Spleen (tissue), 11 donors: ENCODE results near the gene NRXN2. TPM values are rescaled to one million over a fixed set of nuclear protein-coding genes. Genes with fewer than 3 reads are reported as not detected.

Source experiments
- DNase-seq: peaks from one replicate; pipeline ENCODE4 v3.0.0-alpha.2; 2020
- H3K27ac ChIP-seq, 8 donors: fragments of 200-600 bp; sonication (generic) in 7 of 8; 1 replicate in 4 of 8; 2 replicates in 4 of 8; pipeline versions ENCODE4 v1.5.0 to v1.8.0; 2016 to 2021; ENCODE audit warnings: inconsistent platforms in 4 of 8, mild to moderate bottlenecking in 4 of 8, moderate library complexity in 1 of 8
- H3K27me3 ChIP-seq, 7 donors: fragments of 200-600 bp; sonication (generic) in 6 of 7; replicated peaks in 1 of 7; 1 replicate in 4 of 7; 2 replicates in 3 of 7; pipeline versions ENCODE4 v1.5.0 to v1.8.0; 2016 to 2021; ENCODE audit warnings: inconsistent platforms in 3 of 7, mild to moderate bottlenecking in 1 of 7
- H3K36me3 ChIP-seq, 6 donors: fragments of 200-600 bp; sonication (generic) in 5 of 6; 1 replicate in 4 of 6; 2 replicates in 2 of 6; pipeline versions ENCODE4 v1.5.0 to v1.8.0; 2016 to 2021; ENCODE audit warnings: inconsistent platforms in 2 of 6
- H3K4me1 ChIP-seq, 6 donors: fragments of 200-600 bp; sonication (generic) in 5 of 6; 1 replicate in 3 of 6; 2 replicates in 3 of 6; pipeline versions ENCODE4 v1.5.0 to v1.8.0; 2016 to 2021; ENCODE audit warnings: inconsistent platforms in 3 of 6
- H3K4me3 ChIP-seq, 8 donors: fragments of 200-600 bp; sonication (generic) in 7 of 8; 1 replicate in 4 of 8; 2 replicates in 4 of 8; pipeline versions ENCODE4 v1.5.0 to v1.8.0; 2016 to 2021; ENCODE audit warnings: inconsistent platforms in 4 of 8, mild to moderate bottlenecking in 4 of 8, moderate library complexity in 2 of 8
- H3K9me3 ChIP-seq, 8 donors: fragments of 200-600 bp; sonication (generic) in 7 of 8; 1 replicate in 4 of 8; 2 replicates in 4 of 8; pipeline versions ENCODE4 v1.5.0 to v1.8.0; 2016 to 2021; ENCODE audit warnings: inconsistent platforms in 4 of 8
- CTCF ChIP-seq, 11 experiments: fragments of 200-600 bp in 7 of 11; fragments of 450-650 bp in 4 of 11; sonication (generic) in 4 of 11; IDR thresholded peaks in 8 of 11; conservative IDR thresholded peaks in 3 of 11; 1 replicate in 7 of 11; 2 replicates in 4 of 11; pipeline versions ENCODE4 v1.4.0 to v1.8.0; 2016 to 2021; ENCODE audit warnings: antibody characterized with exemption in 11 of 11, inconsistent platforms in 4 of 11, mild to moderate bottlenecking in 1 of 11
- POLR2A ChIP-seq, 3 donors: fragments of 450-650 bp; IDR thresholded peaks; one replicate each; pipeline ENCODE4 v1.5.1; 2017; ENCODE audit warnings: antibody characterized with exemption in 3 of 3, mild to moderate bottlenecking in 1 of 3
- POLR2AphosphoS5 ChIP-seq, 3 donors: sonication (generic); formaldehyde crosslinking; IDR thresholded peaks; one replicate each; pipeline ENCODE4 v1.5.1; 2017; ENCODE audit warnings: antibody characterized with exemption in 3 of 3
- WGBS, 5 donors: extraction: QIAGEN DNeasy Blood & Tissue Kit in 3 of 5; methylation state at CpG; one replicate each; pipeline versions ENCODE4 v1.1.5 to v1.1.7; 2013 to 2018; 5-methylcytosine and 5-hydroxymethylcytosine counted together
- intact Hi-C: fragments of 100-400 bp; cut with DNase I; formaldehyde crosslinking; loops from one replicate; pipeline ENCODE4 v1.15.0; 2023; ENCODE audit warnings: low total_unique reads
- polyA plus RNA-seq, 3 donors: library from polyadenylated mRNA; stranded (reverse); fragments of 200-250 nt; gene quantifications; one replicate each; pipeline ENCODE4 v1.2.1, GENCODE V29; 2013
- total RNA-seq, 7 donors: library from RNA; depleted of rRNA in 3 of 7; stranded (reverse); fragments of >200 nt in 3 of 7; fragmentation: NEBNext Ultra II Directional in 4 of 7; extraction: Animal tissue kit (Norgen Biotek cat#: 25700) in 4 of 7; gene quantifications; one replicate each; pipeline versions ENCODE4 v1.1.0 to v1.2.1, GENCODE V29; 2016 to 2021
- donor health status: healthy with polysubstance abuse.
- donor health status: DM: no; HTN: no; CAD: no; lungs with moderate emphysema.
- donor health status: DM: no; HTN: no; CAD: no.
- donor health status: Bipolar disorder and iron deficiency.
- donor health status: healthy.
- donor health status: DM: no; HTN: no; CAD: no.
- donor health status: DM: yes; HTN: yes; CAD: no.

NRXN2 gene
- total and polyA plus RNA-seq, 10 donors = 0.59 to 12.9 (median 3.0) TPM

GRCh38 chr11:64600281-64600992, 122.6 kb downstream of the NRXN2 start:
- no peak for TF ChIP-seq CTCF (IDR thresholded peaks at IDR 0.05 in 8 of 11, conservative IDR thresholded peaks at IDR 0.05 in 3 of 11)
- TF ChIP-seq POLR2AphosphoS5 (IDR thresholded peaks at IDR 0.05) = no peak
- TF ChIP-seq POLR2A (IDR thresholded peaks at IDR 0.05) = no peak
- Histone ChIP-seq H3K4me1 (no peaks in the 10 kb centered on the region), H3K36me3 (no peaks in the 10 kb centered on the region), H3K27me3 (peaks cover 0 to 9% (median 0%) of the 10 kb centered on the region in 7 donors), H3K27ac (no peak overlapping the region), H3K4me3 (no peak overlapping the region), H3K9me3 (no peaks in the 10 kb centered on the region)
- intact Hi-C loops = no loop called here
- DNase-seq = no peak
- 74 to 96% (median 92%) methylated on average over 11 to 19 of the region's 19 CpGs for WGBS, 5 donors

- 84 to 97% (median 88%) methylated on average over 10 to 17 of the region's 17 CpGs for WGBS, 5 donors
- TF ChIP-seq CTCF (IDR thresholded peaks at IDR 0.05 in 8 of 11, conservative IDR thresholded peaks at IDR 0.05 in 3 of 11) = no peak
- TF ChIP-seq POLR2AphosphoS5 (IDR thresholded peaks at IDR 0.05) = no peak
- TF ChIP-seq POLR2A (IDR thresholded peaks at IDR 0.05) = no peak
- no peak overlapping the region for H3K4me3 ChIP-seq
- DNase-seq = no peak
- no peak overlapping the region for H3K27ac ChIP-seq
- no peaks in the 10 kb centered on the region for H3K4me1 ChIP-seq
- peaks cover 0 to 3% (median 0%) of the 10 kb centered on the region in 7 donors for H3K27me3 ChIP-seq
- intact Hi-C loops = no loop called here
- H3K36me3 ChIP-seq = no peaks in the 10 kb centered on the region
- no peaks in the 10 kb centered on the region for H3K9me3 ChIP-seq
Observed at GRCh38 chr11:64599698-64600211, 123.2 kb downstream of the NRXN2 start.

- H3K36me3 ChIP-seq = no peaks in the 10 kb centered on the region
- intact Hi-C loops = no loop called here
- no peak for TF ChIP-seq POLR2A (IDR thresholded peaks at IDR 0.05)
- TF ChIP-seq POLR2AphosphoS5 (IDR thresholded peaks at IDR 0.05) = no peak
- no peak for TF ChIP-seq CTCF (IDR thresholded peaks at IDR 0.05 in 8 of 11, conservative IDR thresholded peaks at IDR 0.05 in 3 of 11)
- no peak overlapping the region for H3K4me3 ChIP-seq
- no peaks in the 10 kb centered on the region for H3K27me3 ChIP-seq
- peak; percentile 65 for DNase-seq
- H3K9me3 ChIP-seq = no peaks in the 10 kb centered on the region
- no peaks in the 10 kb centered on the region for H3K4me1 ChIP-seq
- no peak overlapping the region for H3K27ac ChIP-seq
- 83 to 91% (median 87%) methylated on average over 10 to 23 of the region's 23 CpGs for WGBS, 5 donors
Observed at GRCh38 chr11:64598797-64599697, 124.0 kb downstream of the NRXN2 start.
